ENCODE measurements around the gene CSTPP1. TPM values are rescaled to one million over a fixed set of nuclear protein-coding genes. Genes with fewer than 3 reads are reported as not detected.
"Not testable (repeated sequence)": the region's sequence is repeated elsewhere in the genome, so short reads cannot be mapped to it uniquely, and the experiment has no call there.

CSTPP1 gene
- total RNA-seq, 4 donors from 2014 or later = 35.3 to 51.9 (median 39.7) TPM

DNA sequence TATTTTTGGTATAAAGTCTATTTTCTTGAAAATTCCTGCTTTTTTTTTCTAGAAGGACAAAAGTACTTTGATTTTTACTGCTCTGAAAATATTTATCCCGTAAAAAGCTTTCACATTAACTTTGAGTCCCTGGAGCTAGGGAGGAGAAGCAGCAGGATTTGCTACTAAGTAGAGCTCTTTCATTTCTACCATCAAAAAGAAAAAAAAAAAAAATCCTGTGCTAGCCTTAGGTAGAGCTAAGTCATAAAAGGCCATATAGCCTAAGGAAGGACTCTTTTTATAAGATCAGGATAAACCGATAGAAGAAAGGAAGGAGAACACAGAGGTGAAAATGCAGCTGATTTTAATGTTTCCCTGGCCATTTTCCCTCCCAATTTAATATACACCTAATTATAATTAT, 48.0 kb downstream of the CSTPP1 start:
- Histone ChIP-seq H3K4me1 (no peaks in the 10 kb centered on the region), H3K36me3 (peaks cover 0 to 12% (median 0%) of the 10 kb centered on the region in 3 donors), H3K9me3 (no peaks in the 10 kb centered on the region), H3K4me3 (no peak overlapping the region), H3K27ac (no peak overlapping the region), H3K27me3 (no peaks in the 10 kb centered on the region)
- no peak for DNase-seq (ENCODE audit: low spot score in 2 of 2)
- 64 to 70% methylated on average over 2 of the region's 2 CpGs for WGBS, 2 donors
- no peak for TF ChIP-seq POLR2A (IDR thresholded peaks at IDR 0.05)
- no peak for TF ChIP-seq EP300 (IDR thresholded peaks at IDR 0.05)

GRCh38 chr11:46984987-46985386, 48.4 kb downstream of the CSTPP1 start:
- Histone ChIP-seq H3K27me3 (no peaks in the 10 kb centered on the region), H3K27ac (no peak overlapping the region)
- 73 to 76% methylated on average over 4 of the region's 4 CpGs for WGBS, 2 donors

GRCh38 chr11:46987183-46987582, 50.6 kb downstream of the CSTPP1 start:
- Histone ChIP-seq H3K27me3 (no peaks in the 10 kb centered on the region), H3K27ac (no peak overlapping the region), H3K36me3 (peaks cover 0 to 28% (median 0%) of the 10 kb centered on the region in 3 donors), H3K9me3 (no peaks in the 10 kb centered on the region), H3K4me3 (no peak overlapping the region), H3K4me1 (no peaks in the 10 kb centered on the region)
- TF ChIP-seq EP300 (IDR thresholded peaks at IDR 0.05) = no peak
- no peak for TF ChIP-seq POLR2A (IDR thresholded peaks at IDR 0.05)
- TF ChIP-seq, protein P1, sequence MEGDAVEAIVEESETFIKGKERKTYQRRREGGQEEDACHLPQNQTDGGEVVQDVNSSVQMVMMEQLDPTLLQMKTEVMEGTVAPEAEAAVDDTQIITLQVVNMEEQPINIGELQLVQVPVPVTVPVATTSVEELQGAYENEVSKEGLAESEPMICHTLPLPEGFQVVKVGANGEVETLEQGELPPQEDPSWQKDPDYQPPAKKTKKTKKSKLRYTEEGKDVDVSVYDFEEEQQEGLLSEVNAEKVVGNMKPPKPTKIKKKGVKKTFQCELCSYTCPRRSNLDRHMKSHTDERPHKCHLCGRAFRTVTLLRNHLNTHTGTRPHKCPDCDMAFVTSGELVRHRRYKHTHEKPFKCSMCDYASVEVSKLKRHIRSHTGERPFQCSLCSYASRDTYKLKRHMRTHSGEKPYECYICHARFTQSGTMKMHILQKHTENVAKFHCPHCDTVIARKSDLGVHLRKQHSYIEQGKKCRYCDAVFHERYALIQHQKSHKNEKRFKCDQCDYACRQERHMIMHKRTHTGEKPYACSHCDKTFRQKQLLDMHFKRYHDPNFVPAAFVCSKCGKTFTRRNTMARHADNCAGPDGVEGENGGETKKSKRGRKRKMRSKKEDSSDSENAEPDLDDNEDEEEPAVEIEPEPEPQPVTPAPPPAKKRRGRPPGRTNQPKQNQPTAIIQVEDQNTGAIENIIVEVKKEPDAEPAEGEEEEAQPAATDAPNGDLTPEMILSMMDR (IDR thresholded peaks at IDR 0.05) = no peak
- 91 to 96% methylated on average over 3 of the region's 3 CpGs for WGBS, 2 donors
- DNase-seq (ENCODE audit: low spot score in 2 of 2) = no peak

More at GRCh38 chr11:46984987-46985386, 48.4 kb downstream of the CSTPP1 start:
- H3K9me3 ChIP-seq = no peaks in the 10 kb centered on the region
- DNase-seq (ENCODE audit: low spot score in 2 of 2) = no peak
- peaks cover 0 to 17% (median 0%) of the 10 kb centered on the region in 3 donors for H3K36me3 ChIP-seq
- H3K4me1 ChIP-seq = no peaks in the 10 kb centered on the region
- TF ChIP-seq, protein P1 (IDR thresholded peaks at IDR 0.05) = no peak
- TF ChIP-seq POLR2A (IDR thresholded peaks at IDR 0.05) (no peak), EP300 (IDR thresholded peaks at IDR 0.05) (no peak)
- H3K4me3 ChIP-seq = no peak overlapping the region

DNA sequence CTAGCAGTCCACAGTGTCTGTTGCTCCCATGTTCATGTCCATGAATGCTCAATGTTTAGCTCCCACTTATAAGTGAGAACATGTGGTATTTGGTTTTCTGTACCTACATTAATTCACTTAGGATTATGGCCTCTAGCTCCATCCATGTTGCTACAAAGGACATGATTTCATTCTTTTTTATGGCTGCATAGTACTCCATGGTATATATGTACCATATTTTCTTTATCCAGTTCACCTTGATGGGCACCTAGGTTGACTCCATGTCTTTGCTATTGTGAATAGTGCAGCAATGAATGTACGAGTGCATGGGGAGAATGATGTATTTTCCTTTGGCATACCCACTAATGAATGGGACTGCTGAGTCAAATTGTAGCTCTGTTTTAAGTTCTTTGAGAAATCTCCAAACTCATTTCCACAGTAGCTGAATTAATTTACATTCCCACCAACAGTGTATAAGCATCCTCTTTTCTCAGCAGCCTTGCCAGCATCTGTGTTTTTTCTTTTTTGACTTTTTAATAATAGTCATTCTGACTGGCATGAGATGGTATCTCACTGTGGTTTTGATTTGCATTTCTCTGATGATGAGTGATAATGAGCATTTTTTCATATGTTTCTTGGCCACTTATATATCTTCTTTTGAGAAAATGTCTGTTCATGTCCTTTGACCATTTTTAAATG, 53.4 kb downstream of the CSTPP1 start:
- H3K27ac ChIP-seq; H3K4me3 ChIP-seq; DNase-seq (ENCODE audit: low spot score in 2 of 2); H3K4me1 ChIP-seq; H3K9me3 ChIP-seq; H3K27me3 ChIP-seq: not testable (repeated sequence)
- peaks cover 0 to 28% (median 0%) of the 10 kb centered on the region in 3 donors for H3K36me3 ChIP-seq
- WGBS, 2 donors = 88 to 95% methylated on average over 1 of the region's 1 CpG

DNA sequence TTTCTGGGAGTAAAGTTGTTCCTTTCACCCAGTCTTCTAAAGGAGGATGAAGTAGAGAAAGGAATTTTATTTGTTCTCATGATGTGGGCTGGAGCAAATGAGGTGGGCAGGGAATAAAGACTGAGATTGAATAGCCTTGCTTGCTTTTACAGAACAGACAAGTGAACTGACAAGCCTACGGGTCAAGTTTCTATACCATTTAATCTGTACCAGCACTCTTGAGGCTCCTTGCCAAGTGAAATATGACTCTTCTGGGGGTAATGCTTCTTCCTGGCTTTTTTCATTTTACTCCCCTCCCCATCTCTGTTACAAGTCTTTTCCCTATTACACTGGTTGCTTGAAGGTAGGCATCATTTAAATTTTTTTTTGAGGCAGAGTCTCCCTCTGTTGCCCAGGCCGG, 54.8 kb downstream of the CSTPP1 start:
- Histone ChIP-seq H3K27ac (no peak overlapping the region), H3K36me3 (peaks cover 0 to 28% (median 0%) of the 10 kb centered on the region in 3 donors), H3K4me3 (no peak overlapping the region), H3K27me3 (no peaks in the 10 kb centered on the region), H3K9me3 (no peaks in the 10 kb centered on the region), H3K4me1 (no peaks in the 10 kb centered on the region)
- DNase-seq (ENCODE audit: low spot score in 2 of 2) = no peak
- 68 to 83% methylated on average over 2 of the region's 2 CpGs for WGBS, 2 donors
- TF ChIP-seq EP300 (IDR thresholded peaks at IDR 0.05) = no peak
- TF ChIP-seq, protein P1 (IDR thresholded peaks at IDR 0.05) = no peak
- TF ChIP-seq POLR2A (IDR thresholded peaks at IDR 0.05) = no peak

DNA sequence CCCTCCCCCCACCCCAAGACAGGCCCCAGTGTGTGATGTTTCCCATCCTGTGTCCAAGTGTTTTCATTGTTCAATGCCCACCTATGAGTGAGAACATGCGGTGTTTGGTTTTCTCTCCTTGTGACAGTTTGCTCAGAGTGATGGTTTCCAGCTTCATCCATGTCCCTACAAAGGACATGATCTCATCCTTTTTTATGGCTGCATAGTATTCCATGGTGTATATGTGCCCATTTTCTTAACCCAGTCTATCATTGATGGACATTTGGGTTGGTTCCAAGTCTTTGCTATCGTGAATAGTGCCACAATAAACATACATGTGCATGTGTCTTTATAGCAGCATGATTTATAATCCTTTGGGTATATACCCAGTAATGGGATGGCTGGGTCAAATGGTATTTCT, 55.8 kb downstream of the CSTPP1 start:
- H3K9me3 ChIP-seq; H3K27ac ChIP-seq; H3K27me3 ChIP-seq; DNase-seq (ENCODE audit: low spot score in 2 of 2); H3K4me1 ChIP-seq; H3K4me3 ChIP-seq: not testable (repeated sequence)
- 95 to 100% methylated on average over 2 of the region's 2 CpGs for WGBS, 2 donors
- peaks cover 0 to 25% (median 0%) of the 10 kb centered on the region in 3 donors for H3K36me3 ChIP-seq

DNA sequence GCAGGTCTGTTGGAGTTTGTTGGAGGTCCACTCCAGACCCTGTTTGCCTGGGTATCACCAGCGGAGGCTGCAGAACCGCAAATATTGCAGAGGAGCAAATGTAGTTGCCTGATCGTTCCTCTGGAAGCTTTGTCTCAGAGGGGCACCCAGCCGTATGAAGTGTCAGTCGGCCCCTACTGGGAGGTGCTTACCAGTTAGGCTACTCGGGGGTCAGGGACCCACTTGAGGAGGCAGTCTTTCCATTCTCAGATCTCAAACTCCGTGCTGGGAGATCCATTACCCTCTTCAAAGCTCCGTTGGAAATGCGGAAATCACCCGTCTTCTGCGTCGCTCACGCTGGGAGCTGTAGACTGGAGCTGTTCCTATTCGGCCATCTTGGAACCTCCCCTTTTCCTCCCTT, 61.2 kb downstream of the CSTPP1 start:
- H3K27ac ChIP-seq; DNase-seq (ENCODE audit: low spot score in 2 of 2); H3K4me3 ChIP-seq; H3K9me3 ChIP-seq; H3K27me3 ChIP-seq: not testable (repeated sequence)
- H3K4me1 ChIP-seq = peaks cover 0 to 10% (median 5%) of the 10 kb centered on the region in 4 donors
- H3K36me3 ChIP-seq = peaks cover 0 to 13% (median 0%) of the 10 kb centered on the region in 3 donors
- WGBS, 2 donors = 96% methylated on average over 14 of the region's 14 CpGs

Data from tibial nerve (tissue), 4 donors.